ENCODE data around the gene SLX1A.
"Not testable (repeated sequence)": the region's sequence is repeated elsewhere in the genome, so short reads cannot be mapped to it uniquely, and the experiment has no call there.

SLX1A gene

GRCh38 chr16:30193615-30194014 lies at the start of gene SLX1A, which contains the start of gene BOLA2B:
TSS of gene SLX1A (plus strand) at chr16:30193875. CDS start at chr16:30194085, 210 bp downstream.
TSS of gene BOLA2B (minus strand) at chr16:30193666. CDS start at chr16:30193595, 71 bp downstream.
- not testable (repeated sequence) for DNase-seq (ENCODE audit: low spot score)

DNA sequence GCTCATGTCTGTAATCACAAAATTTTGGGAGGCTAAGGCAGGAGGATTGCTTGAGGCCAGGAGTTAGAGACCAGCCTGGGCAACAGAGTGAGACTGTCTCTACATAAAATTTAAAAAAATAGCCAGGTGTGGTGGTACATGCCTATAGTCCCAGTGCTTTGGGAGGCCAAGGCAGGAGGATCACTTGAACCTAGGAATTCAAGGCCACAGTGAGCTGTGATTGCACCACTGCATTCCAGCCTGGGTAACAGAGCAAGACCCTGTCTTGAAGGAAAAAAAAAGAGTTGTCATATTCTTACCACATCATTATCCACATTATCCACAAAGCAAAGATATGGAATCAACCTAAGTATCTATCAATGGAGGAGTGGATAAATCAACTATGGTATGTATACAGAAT lies 49.7 kb upstream of the SLX1A start:
- DNase-seq (ENCODE audit: low spot score) = no peak

- DNase-seq (ENCODE audit: low spot score) = no peak
These were observed 48.8 kb upstream of the SLX1A start for GRCh38 chr16:30144917-30145316.

GRCh38 chr16:30145657-30146056 lies 48.0 kb upstream of the SLX1A start:
- DNase-seq (ENCODE audit: low spot score) = no peak

- no peak for DNase-seq (ENCODE audit: low spot score)
These were observed 45.7 kb upstream of the SLX1A start for GRCh38 chr16:30147843-30148510.

DNA sequence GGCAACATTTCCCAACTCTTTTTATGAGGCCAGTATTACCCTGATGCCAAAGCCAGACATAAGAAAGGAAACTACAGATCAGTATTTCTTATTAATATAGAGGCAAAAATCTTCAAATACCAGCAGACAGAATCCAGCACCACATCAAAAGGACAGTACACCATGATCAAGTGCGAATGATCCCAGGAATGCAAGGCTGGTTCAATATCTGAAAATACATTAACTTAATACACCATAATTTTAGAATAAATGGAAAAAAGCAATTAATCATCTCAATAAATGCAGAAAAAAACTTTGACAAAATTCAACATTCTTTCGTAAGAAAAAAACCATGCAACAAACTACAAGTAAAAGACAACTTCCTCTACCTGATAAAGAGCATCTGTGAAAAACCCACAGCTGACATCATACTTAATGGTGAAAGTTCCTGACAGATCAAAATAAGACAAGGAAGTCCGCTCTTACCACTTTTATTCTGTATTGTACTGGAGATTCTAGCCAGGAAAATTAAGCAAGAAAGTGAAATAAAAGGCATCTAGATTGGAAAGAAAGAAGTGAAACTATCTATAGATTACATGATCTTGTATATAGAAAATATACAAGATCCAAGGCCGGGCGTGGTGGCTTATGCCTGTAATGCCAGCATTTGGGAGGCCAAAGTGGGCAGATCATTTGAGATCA lies 44.3 kb upstream of the SLX1A start:
- DNase-seq (ENCODE audit: low spot score) = no peak

DNA sequence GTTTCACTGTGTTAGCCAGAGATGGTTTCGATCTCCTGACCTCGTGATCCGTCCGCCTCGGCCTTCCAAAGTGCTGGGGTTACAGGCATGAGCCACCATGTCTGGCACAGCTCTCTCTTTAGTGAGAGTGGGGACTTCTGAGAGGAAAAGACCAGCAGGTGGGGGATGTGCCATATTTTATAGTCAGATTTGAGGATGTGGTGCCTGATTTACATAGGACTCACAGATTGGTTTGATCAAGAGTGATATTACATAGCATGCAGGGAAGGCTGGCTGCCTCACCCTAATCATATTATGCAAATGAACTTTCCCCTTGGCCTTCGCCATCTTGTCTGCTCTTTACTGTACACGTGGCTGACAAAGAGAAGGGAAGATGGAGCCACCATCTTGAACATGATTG lies 42.6 kb upstream of the SLX1A start:
- no peak for DNase-seq (ENCODE audit: low spot score)

GRCh38 chr16:30152517-30152916 lies 41.2 kb upstream of the SLX1A start:
- DNase-seq (ENCODE audit: low spot score) = no peak

- DNase-seq (ENCODE audit: low spot score) = no peak
These were observed 38.5 kb upstream of the SLX1A start for GRCh38 chr16:30155188-30155587.

- DNase-seq (ENCODE audit: low spot score) = no peak
These were observed 36.5 kb upstream of the SLX1A start for GRCh38 chr16:30157214-30157613.

DNA sequence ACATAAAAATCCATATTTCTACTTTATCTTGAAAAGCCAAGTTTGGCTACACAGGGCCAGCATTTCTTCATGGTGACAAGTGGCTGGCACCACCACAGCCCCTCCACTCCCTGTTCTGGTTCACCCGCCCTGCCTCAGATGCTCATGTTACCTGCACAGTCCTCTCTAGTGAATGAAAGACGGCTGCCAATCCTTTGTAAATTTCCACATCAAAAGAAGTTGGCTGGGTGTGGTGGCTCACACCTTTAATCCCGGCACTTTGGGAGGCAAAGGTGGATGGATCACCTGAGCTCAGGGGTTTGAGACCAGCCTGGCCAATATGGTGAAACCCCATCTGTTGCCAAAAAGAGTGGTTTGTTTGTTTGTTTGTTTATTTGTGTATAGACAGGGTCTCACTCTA lies 30.1 kb upstream of the SLX1A start:
- DNase-seq (ENCODE audit: low spot score) = no peak

DNA sequence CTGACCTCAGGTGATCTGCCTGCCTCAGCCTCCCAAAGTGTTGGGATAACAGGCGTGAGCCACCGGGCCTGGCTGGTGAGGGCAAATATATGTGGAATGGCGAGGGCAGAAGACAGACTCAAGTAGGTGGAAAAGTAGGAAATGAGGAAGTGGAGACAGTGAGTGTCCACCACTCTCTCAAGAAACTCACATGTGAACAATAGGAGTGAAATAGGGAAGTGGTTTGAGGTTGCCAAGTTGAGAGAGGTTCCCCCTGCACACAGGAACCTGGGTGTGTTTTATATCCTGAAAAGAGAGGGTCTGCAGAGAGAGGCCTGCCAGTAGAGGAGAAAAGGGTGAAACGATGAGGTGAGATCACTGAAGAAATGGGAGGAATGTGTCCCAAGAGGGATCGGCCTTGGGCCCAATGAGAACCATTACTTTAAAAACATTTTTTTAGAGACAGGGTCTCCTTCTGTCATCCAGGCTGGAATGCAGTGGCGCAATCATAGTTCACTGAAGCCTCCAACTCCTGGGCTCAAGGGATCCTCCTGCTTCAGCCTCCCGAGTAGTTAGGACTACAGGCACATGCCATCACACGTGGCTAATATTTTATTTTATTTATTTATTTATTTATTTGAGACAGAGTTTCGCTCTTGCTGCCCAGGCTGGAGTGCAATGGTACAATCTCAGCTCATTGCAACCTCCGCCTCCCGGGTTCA lies 27.3 kb upstream of the SLX1A start:
- no peak for DNase-seq (ENCODE audit: low spot score)

DNA sequence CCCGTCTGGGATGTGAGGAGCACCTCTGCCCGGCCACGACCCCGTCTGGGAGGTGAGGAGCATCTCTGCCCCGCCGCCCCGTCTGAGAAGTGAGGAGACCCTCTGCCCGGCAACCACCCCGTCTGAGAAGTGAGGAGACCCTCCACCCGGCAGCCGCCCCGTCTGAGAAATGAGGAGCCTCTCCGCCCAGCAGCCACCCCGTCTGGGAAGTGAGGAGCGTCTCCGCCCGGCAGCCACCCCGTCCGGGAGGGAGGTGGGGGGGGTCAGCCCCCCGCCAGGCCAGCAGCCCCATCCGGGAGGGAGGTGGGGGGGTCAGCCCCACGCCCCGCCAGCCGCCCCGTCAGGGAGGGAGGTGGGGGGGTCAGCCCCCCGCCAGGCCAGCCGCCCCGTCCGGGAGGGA lies 24.9 kb upstream of the SLX1A start:
- DNase-seq (ENCODE audit: low spot score) = not testable (repeated sequence)

GRCh38 chr16:30169416-30169815 lies 24.3 kb upstream of the SLX1A start:
- not testable (repeated sequence) for DNase-seq (ENCODE audit: low spot score)

- DNase-seq (ENCODE audit: low spot score) = not testable (repeated sequence)
These were observed 23.5 kb upstream of the SLX1A start for GRCh38 chr16:30170145-30170544.

- DNase-seq (ENCODE audit: low spot score) = no peak
These were observed 20.6 kb upstream of the SLX1A start for GRCh38 chr16:30173054-30173453.

GRCh38 chr16:30176876-30177275 lies 16.8 kb upstream of the SLX1A start:
- not testable (repeated sequence) for DNase-seq (ENCODE audit: low spot score)

DNA sequence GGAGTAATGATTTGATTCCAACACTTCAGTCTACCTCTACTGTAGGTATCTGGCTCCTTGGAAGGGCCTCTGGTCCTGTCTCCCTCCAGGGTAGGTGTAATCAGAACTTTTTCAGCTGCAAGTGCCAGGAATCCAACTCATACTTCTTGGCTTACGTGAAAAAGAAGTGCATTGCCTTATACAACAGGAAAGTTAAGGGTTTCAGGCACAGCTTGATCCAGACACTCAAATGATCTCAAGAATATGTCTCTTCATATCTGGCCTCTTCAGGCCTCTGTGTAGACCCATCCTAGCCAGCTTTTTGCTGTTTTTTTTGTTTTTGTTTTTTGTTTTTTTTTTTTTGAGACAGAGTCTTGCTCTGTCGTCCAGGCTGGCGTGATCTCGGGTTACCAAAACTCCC lies 14.5 kb upstream of the SLX1A start:
- DNase-seq (ENCODE audit: low spot score) = no peak

DNA sequence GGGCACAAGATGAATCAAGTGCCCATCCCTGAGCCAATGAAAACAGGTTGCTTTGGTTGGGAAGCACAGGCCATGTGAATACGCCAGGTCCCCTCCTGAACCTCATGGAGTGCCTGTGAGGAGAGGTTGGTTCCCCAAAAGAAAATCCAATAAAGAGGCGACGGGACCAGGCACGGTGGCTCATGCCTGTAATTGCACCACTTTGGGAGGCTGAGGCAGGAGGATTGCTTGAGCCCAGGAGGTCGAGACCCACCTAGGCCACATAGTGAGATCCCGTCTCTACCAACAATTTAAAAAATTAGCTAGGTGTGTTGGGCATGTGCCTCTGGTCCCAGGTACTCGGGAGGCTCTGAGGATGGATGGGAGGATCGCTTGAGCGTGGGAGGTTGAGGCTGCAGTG lies 13.7 kb upstream of the SLX1A start:
- no peak for DNase-seq (ENCODE audit: low spot score)

DNA sequence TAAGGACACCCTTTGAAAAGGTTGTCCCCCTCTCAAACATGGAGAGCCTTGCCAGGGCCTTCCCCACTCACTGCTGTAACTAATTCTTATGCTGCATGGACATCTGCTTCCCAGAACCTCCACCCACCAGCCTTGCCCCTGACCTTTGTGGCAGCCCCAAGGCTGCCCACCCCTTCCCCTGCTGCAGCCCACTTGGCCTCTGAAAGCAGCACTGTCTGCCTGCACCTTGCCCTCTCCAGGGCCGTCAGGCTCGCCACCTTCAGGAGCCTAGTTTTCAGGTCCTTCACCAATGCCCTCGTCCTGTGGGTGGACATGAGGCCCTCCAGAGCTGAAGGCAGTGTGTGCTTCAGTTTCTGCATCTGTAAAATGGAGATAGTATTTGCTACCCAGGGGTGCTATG lies 12.9 kb upstream of the SLX1A start:
- DNase-seq (ENCODE audit: low spot score) = no peak

DNA sequence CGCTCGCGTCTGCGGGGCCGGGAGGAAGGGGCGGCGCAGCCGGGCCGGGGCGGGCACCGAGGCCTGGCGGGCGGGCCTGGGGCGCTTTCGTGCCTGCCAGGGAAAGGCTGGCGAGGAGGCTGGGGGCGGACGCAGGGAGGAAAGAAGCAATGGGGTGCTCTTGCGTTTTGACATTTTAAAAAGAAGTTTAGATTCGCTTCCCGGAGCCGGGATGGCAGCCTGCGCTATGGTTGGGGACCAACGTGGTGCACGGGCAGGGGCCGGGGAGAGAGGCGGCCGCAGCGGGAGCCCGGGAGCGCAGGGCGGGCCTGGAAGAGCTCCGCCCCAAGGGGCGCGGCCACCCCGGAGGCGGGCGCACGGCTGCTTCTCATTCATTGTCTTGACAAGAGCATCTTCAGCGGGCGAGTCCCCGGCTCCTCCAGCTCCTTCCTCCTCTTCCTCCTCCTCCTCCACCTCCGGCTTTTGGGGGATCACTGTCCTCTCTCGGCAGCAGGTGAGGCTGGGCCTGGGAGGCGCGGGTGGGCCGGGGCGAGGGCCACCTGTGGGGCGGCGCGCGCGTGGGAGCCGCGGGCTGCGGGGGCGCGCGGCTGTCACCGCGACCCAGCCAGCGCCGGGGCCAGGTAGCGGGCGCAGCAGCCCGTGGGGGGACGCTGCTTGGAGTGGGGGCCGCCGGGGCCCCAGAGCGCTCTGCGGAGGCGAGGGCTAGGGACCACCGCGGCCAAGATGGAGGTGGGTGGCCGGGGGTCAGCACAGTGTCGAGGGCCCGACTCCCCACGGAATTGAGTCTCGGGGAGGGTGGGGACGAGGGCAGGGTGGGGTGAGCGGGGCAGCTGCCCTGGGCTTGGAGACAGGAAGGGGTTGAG lies 10.2 kb upstream of the SLX1A start, which contains the start of gene CORO1A:
Gene CORO1A, plus strand, starts transcription at position 370 of the 863 bp plus-strand sequence. CDS start 1,608 bp downstream, outside the sequence.
- peak; percentile 86 for DNase-seq (ENCODE audit: low spot score)

All from putamen (tissue), 1 donor.